ENCODE data around the gene CAST.

Gene CAST

GRCh38 chr5:96625365-96625764, 36.8 kb upstream of the CAST start:
- no peak for TF ChIP-seq ZFX (IDR thresholded peaks at IDR 0.05; ENCODE audit: borderline replicate concordance)
- TF ChIP-seq CTCF (IDR thresholded peaks at IDR 0.05), result no peak
- H3K27ac ChIP-seq, result no peak overlapping the region

- TF ChIP-seq CTCF (IDR thresholded peaks at IDR 0.05), result no peak
- TF ChIP-seq ZFX (IDR thresholded peaks at IDR 0.05; ENCODE audit: borderline replicate concordance), result no peak
- no peak overlapping the region; the same call in 1 of the 2 replicates for H3K27ac ChIP-seq
Observed at GRCh38 chr5:96626956-96627355, 35.2 kb upstream of the CAST start.

GRCh38 chr5:96627792-96628398, 34.3 kb upstream of the CAST start:
- no peak for TF ChIP-seq CTCF (IDR thresholded peaks at IDR 0.05)
- no peak for TF ChIP-seq ZFX (IDR thresholded peaks at IDR 0.05; ENCODE audit: borderline replicate concordance)
- H3K27ac ChIP-seq, result peak overlapping the region; percentile 38

- peak overlapping the region; percentile 38 for H3K27ac ChIP-seq
- TF ChIP-seq CTCF (IDR thresholded peaks at IDR 0.05) (no peak), ZFX (IDR thresholded peaks at IDR 0.05; ENCODE audit: borderline replicate concordance) (no peak)
Observed at GRCh38 chr5:96628406-96628805, 33.8 kb upstream of the CAST start.

GRCh38 chr5:96629774-96630173, 32.4 kb upstream of the CAST start:
- TF ChIP-seq ZFX (IDR thresholded peaks at IDR 0.05; ENCODE audit: borderline replicate concordance) (no peak), CTCF (IDR thresholded peaks at IDR 0.05) (no peak)
- peak overlapping the region; percentile 38 for H3K27ac ChIP-seq

GRCh38 chr5:96633820-96634219, 28.4 kb upstream of the CAST start:
- no peak overlapping the region for H3K27ac ChIP-seq
- TF ChIP-seq CTCF (IDR thresholded peaks at IDR 0.05) (no peak), ZFX (IDR thresholded peaks at IDR 0.05; ENCODE audit: borderline replicate concordance) (no peak)

GRCh38 chr5:96634881-96635280, 27.3 kb upstream of the CAST start:
- no peak overlapping the region for H3K27ac ChIP-seq
- no peak for TF ChIP-seq ZFX (IDR thresholded peaks at IDR 0.05; ENCODE audit: borderline replicate concordance)
- no peak for TF ChIP-seq CTCF (IDR thresholded peaks at IDR 0.05)
